SK-N-SH (cell line): ENCODE data around the gene STX18. TPM values are rescaled to one million over a fixed set of nuclear protein-coding genes. Genes with fewer than 3 reads are reported as not detected.
A peak's percentile ranks its signal among the peaks of the same experiment; 100 is the strongest.

Experiments
- CTCF ChIA-PET: fragments of 300-600, 350-600 bp; formaldehyde crosslinking; extraction: SDS; loops from one replicate; lab custom pipeline; 2021; lab: Yijun Ruan, JAX
- POLR2A ChIA-PET: fragments of 350-600 bp; sonication (Branson Sonifier 250); formaldehyde crosslinking; extraction: SDS; loops from one replicate; lab custom pipeline; 2020; ENCODE audit warnings: antibody characterized with exemption, inconsistent platforms; lab: Yijun Ruan, JAX
- DNase-seq: peaks from one replicate; pipeline ENCODE4 v3.0.0; 2012
- H2AFZ ChIP-seq: fragments of 200-600 bp; sonication (generic); 2 replicates; pipeline ENCODE4 v1.8.1; 2016; ENCODE audit warnings: antibody characterized with exemption, mild to moderate bottlenecking, low read depth
- H3F3A ChIP-seq: fragments of 200-600 bp; sonication (generic); replicated peaks from 2 replicates; pipeline ENCODE3; 2016; ENCODE audit warnings: antibody characterized with exemption, mild to moderate bottlenecking; ENCODE audit not compliant: insufficient read depth
- H3K27ac ChIP-seq, 2 experiments: fragments of 200-500 bp in 1 of 2; fragments of 200-600 bp in 1 of 2; sonication (Bioruptor generic) in 1 of 2; sonication (generic), shearing (Covaris generic) in 1 of 2; 2 replicates each; pipeline versions ENCODE4 v1.5.1 to v1.6.1; 2014 to 2016; ENCODE audit warnings: low read depth in 2 of 2, inconsistent platforms in 1 of 2, low read length in 1 of 2, mild to moderate bottlenecking in 1 of 2, mixed read lengths in 1 of 2
- H3K27me3 ChIP-seq: fragments of 200-600 bp; sonication (generic), shearing (Covaris generic); 2 replicates; pipeline ENCODE4 v1.6.1; 2016; ENCODE audit warnings: mixed run types; ENCODE audit not compliant: insufficient read depth
- H3K36me3 ChIP-seq, 2 experiments: fragments of 200-500 bp in 1 of 2; fragments of 200-600 bp in 1 of 2; sonication (Bioruptor generic) in 1 of 2; sonication (generic) in 1 of 2; replicated peaks in 1 of 2; 2 replicates each; pipeline versions ENCODE3 to v1.5.1; 2014 to 2016; ENCODE audit warnings: low read length in 1 of 2, mild to moderate bottlenecking in 1 of 2; ENCODE audit not compliant: insufficient read depth in 2 of 2, control insufficient read depth in 1 of 2
- H3K4me1 ChIP-seq, 2 experiments: fragments of 200-500 bp in 1 of 2; fragments of 200-600 bp in 1 of 2; sonication (Bioruptor generic) in 1 of 2; sonication (generic), shearing (Covaris generic) in 1 of 2; 2 replicates each; pipeline versions ENCODE4 v1.5.1 to v1.6.1; 2014 to 2016; ENCODE audit warnings: low read depth in 1 of 2, low read length in 1 of 2, mixed run types in 1 of 2; ENCODE audit not compliant: insufficient read depth in 2 of 2, control insufficient read depth in 1 of 2
- H3K4me2 ChIP-seq: fragments of 200-600 bp; sonication (generic), shearing (Covaris generic); 2 replicates; pipeline ENCODE4 v1.6.1; 2017; ENCODE audit warnings: mixed run types
- H3K4me3 ChIP-seq, 2 experiments: fragments of 200-500 bp in 1 of 2; fragments of 200-600 bp in 1 of 2; sonication (Bioruptor generic) in 1 of 2; sonication (generic), shearing (Covaris generic) in 1 of 2; 2 replicates each; pipeline versions ENCODE4 v1.5.1 to v1.8.1; 2014 to 2016; ENCODE audit warnings: low read depth in 2 of 2, inconsistent platforms in 1 of 2, low read length in 1 of 2, mild to moderate bottlenecking in 1 of 2, mixed read lengths in 1 of 2, moderate library complexity in 1 of 2
- H3K79me2 ChIP-seq: fragments of 200-600 bp; sonication (generic); 2 replicates; pipeline ENCODE4 v1.8.1; 2017; ENCODE audit warnings: mild to moderate bottlenecking; ENCODE audit not compliant: insufficient read depth
- H3K9ac ChIP-seq: fragments of 200-600 bp; sonication (generic); 2 replicates; pipeline ENCODE4 v1.6.1; 2017; ENCODE audit warnings: mixed run types
- H3K9me2 ChIP-seq: fragments of 200-600 bp; sonication (generic); 2 replicates; pipeline ENCODE4 v1.6.1; 2017; ENCODE audit warnings: mixed run types
- H3K9me3 ChIP-seq: fragments of 200-600 bp; sonication (generic); 2 replicates; pipeline ENCODE4 v1.6.1; 2017; ENCODE audit warnings: mixed run types, mild to moderate bottlenecking, moderate library complexity
- H4K20me1 ChIP-seq: fragments of 200-600 bp; sonication (generic); 2 replicates; pipeline ENCODE4 v1.6.1; 2017; ENCODE audit warnings: mild to moderate bottlenecking, mixed run types; ENCODE audit not compliant: insufficient read depth
- CHD2 ChIP-seq: fragments of 150-350 bp; IDR thresholded peaks from 2 replicates; pipeline ENCODE4 v1.6.1; 2018; ENCODE audit warnings: low read length; ENCODE audit not compliant: partially characterized antibody
- ELF1 ChIP-seq: IDR thresholded peaks from 2 replicates; pipeline ENCODE4 v1.4.0; 2012
- EP300 ChIP-seq, 2 experiments: IDR thresholded peaks; 2 replicates each; pipeline versions ENCODE4 v1.4.0 to v1.6.1; 2012; ENCODE audit warnings: borderline replicate concordance in 1 of 2, low read depth in 1 of 2, low read length in 1 of 2
- FOSL2 ChIP-seq: IDR thresholded peaks from 2 replicates; pipeline ENCODE4 v1.4.0; 2012; ENCODE audit warnings: low read depth, mild to moderate bottlenecking, moderate library complexity, borderline replicate concordance
- FOXM1 ChIP-seq: IDR thresholded peaks from 2 replicates; pipeline ENCODE4 v1.4.0; 2012; ENCODE audit warnings: low read depth, mild to moderate bottlenecking
- GATA2 ChIP-seq: sonication (generic); formaldehyde crosslinking; IDR thresholded peaks from 2 replicates; pipeline ENCODE4 v1.5.0; 2020; ENCODE audit warnings: mild to moderate bottlenecking, missing genetic modification reagents
- MEF2A ChIP-seq: IDR thresholded peaks from 2 replicates; pipeline ENCODE4 v1.4.0; 2012; ENCODE audit warnings: low read depth, borderline replicate concordance
- MXI1 ChIP-seq: IDR thresholded peaks from 2 replicates; pipeline ENCODE4 v1.6.1; 2012; ENCODE audit warnings: mild to moderate bottlenecking, low read depth, low read length, improper control_type of control experiment
- RFX5 ChIP-seq: IDR thresholded peaks from 2 replicates; pipeline ENCODE4 v1.6.1; 2012; ENCODE audit warnings: mild to moderate bottlenecking, improper control_type of control experiment, low read length
- SMC3 ChIP-seq: IDR thresholded peaks from 2 replicates; pipeline ENCODE4 v1.6.1; 2012; ENCODE audit warnings: low read depth, low read length, improper control_type of control experiment
- TEAD4 ChIP-seq: IDR thresholded peaks from 2 replicates; pipeline ENCODE4 v1.4.0; 2012; ENCODE audit warnings: mild to moderate bottlenecking, borderline replicate concordance; ENCODE audit not compliant: insufficient read depth
- WGBS: methylation state at CpG from one replicate; pipeline ENCODE4 v1.1.6; 2017; ENCODE audit warnings: low lambda C conversion rate; 5-methylcytosine and 5-hydroxymethylcytosine counted together
- polyA plus RNA-seq, 3 experiments: library from polyadenylated mRNA; depleted of rRNA; stranded (reverse); fragments of >200 nt; gene quantifications; 2 replicates each; pipeline ENCODE4 v1.2.3, GENCODE V29; 2012
- TF ChIP-seq, protein P1 (sequence below): fragments of 200-600 bp; sonication (generic); IDR thresholded peaks from 2 replicates; pipeline ENCODE4 v1.6.1; 2017; ENCODE audit warnings: antibody characterized with exemption, mild to moderate bottlenecking, moderate library complexity
- TF ChIP-seq, protein P2 (sequence below): fragments of 150-350 bp; IDR thresholded peaks from 2 replicates; pipeline ENCODE4 v1.6.1; 2017; ENCODE audit warnings: antibody characterized with exemption, low read length, low read depth, borderline replicate concordance
- TF ChIP-seq, protein P3 (sequence below): IDR thresholded peaks from 2 replicates; pipeline ENCODE4; 2012
- TF ChIP-seq, protein P4 (sequence below): IDR thresholded peaks from 2 replicates; pipeline ENCODE4 v1.4.0; 2012; ENCODE audit warnings: low read depth, borderline replicate concordance

STX18 gene
- polyA plus RNA-seq, 1 of the 3 experiments (the other 2 are of a cell fraction) = 17.3 TPM

DNA sequence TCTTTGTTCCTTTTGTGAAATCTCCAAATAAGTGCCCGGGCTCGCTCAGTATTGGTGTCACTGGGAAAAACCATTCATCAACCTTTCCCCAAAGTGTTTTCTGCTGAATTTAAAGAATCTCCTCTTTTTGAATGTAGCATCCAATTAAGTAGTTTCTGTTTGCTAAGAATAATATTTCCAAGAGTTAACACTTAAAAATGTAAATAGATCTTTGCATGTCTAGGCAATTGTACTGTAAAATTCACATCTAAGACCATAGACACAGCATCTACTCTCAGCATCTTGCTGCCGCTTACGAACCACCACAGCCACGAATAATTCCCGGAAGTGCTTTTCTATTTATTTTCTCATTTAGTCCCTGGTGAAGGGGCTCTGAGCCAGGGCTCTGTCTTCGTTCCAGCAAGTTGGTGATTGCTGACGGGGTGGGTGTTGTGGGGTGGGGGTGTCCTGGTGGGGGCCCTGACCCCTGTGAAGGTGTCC is 153.5 kb downstream of the STX18 start:
- Histone ChIP-seq H3K9me2 (no peaks in the 10 kb centered on the region), H3K4me1 (peaks cover 0 to 11% of the 10 kb centered on the region in 2 experiments; a peak in 1 of 4 replicates), H3K4me3 (no peak overlapping the region; a peak in 1 of 4 replicates), H2AFZ (no peak overlapping the region), H3F3A (no peaks in the 10 kb centered on the region), H3K4me2 (peak overlapping the region; percentile 98), H3K36me3 (no peaks in the 10 kb centered on the region), H3K9ac (no peak overlapping the region), H3K27ac (no peak overlapping the region), H3K9me3 (no peaks in the 10 kb centered on the region), H4K20me1 (no peaks in the 10 kb centered on the region), H3K27me3 (no peaks in the 10 kb centered on the region), H3K79me2 (no peaks in the 10 kb centered on the region)
- ChIA-PET POLR2A (no interaction called here), CTCF (interaction anchor here (0.8 to 1.0 kb wide), 2 partner anchors 43 to 92 kb away, joined by 3 read pairs; no protein-coding TSS in a partner anchor)
- TF ChIP-seq, protein P1, sequence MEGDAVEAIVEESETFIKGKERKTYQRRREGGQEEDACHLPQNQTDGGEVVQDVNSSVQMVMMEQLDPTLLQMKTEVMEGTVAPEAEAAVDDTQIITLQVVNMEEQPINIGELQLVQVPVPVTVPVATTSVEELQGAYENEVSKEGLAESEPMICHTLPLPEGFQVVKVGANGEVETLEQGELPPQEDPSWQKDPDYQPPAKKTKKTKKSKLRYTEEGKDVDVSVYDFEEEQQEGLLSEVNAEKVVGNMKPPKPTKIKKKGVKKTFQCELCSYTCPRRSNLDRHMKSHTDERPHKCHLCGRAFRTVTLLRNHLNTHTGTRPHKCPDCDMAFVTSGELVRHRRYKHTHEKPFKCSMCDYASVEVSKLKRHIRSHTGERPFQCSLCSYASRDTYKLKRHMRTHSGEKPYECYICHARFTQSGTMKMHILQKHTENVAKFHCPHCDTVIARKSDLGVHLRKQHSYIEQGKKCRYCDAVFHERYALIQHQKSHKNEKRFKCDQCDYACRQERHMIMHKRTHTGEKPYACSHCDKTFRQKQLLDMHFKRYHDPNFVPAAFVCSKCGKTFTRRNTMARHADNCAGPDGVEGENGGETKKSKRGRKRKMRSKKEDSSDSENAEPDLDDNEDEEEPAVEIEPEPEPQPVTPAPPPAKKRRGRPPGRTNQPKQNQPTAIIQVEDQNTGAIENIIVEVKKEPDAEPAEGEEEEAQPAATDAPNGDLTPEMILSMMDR = no peak
- TF ChIP-seq GATA2 (CRISPR knock-in tag) (no peak), FOXM1 (no peak), TEAD4 (no peak), CHD2 (no peak), SMC3 (no peak)
- TF ChIP-seq, protein P2, sequence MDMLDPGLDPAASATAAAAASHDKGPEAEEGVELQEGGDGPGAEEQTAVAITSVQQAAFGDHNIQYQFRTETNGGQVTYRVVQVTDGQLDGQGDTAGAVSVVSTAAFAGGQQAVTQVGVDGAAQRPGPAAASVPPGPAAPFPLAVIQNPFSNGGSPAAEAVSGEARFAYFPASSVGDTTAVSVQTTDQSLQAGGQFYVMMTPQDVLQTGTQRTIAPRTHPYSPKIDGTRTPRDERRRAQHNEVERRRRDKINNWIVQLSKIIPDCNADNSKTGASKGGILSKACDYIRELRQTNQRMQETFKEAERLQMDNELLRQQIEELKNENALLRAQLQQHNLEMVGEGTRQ = no peak
- DNase-seq = no peak
- 72% methylated on average over 7 of the region's 8 CpGs for WGBS

DNA sequence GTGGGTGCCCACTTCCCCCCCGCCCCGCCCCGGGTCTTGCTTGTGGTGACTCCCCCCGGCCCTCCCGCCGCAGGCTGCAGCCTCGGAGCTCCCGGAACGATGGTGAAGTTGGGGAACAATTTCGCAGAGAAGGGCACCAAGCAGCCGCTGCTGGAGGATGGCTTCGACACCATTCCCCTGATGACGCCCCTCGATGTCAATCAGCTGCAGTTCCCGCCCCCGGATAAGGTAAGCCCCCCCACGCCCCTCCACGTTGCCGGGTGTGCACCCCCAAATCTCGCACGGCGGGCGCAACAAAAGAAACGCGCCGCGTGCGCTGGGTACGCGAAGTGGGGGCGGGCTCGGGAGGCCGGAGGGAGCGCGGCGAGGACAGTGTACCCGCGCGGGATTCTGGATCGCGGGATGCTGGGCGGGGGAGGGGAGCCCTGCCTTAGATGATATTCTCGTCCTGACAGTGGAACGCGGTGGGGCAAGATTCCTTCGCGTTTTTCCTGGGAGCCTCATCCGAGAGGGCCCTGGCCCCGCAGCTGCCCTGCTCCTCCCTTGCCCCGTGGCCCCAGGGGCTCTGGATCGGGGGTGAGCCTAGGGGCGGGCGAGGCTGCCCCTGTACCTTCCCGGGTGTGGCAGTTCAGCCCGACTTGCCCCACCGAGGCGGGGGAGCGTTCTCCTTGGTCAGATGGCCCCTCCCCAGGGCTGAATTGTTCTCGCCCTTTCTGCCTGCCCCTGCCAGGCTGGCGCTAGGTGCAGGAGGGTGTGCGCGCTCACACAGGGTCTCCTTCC is 154.1 kb downstream of the STX18 start:
- Histone ChIP-seq H3K9me2 (no peaks in the 10 kb centered on the region), H3K79me2 (no peaks in the 10 kb centered on the region), H3K9ac (no peak overlapping the region), H3K9me3 (no peaks in the 10 kb centered on the region), H3K27me3 (peaks cover 5% of the 10 kb centered on the region), H3K4me3 (peak overlapping the region; percentile 56 to 70), H2AFZ (no peak overlapping the region), H3F3A (no peaks in the 10 kb centered on the region), H3K4me2 (peak overlapping the region; percentile 98), H3K27ac (no peak overlapping the region), H3K4me1 (peaks cover 0 to 11% of the 10 kb centered on the region in 2 experiments; a peak in 1 of 4 replicates), H3K36me3 (no peaks in the 10 kb centered on the region), H4K20me1 (no peaks in the 10 kb centered on the region)
- CTCF ChIA-PET = interaction anchor here (0.7 to 3.8 kb wide), 9 partner anchors 9 to 136 kb away, joined by 3 to 13 read pairs (median 3); no protein-coding TSS in a partner anchor
- TF ChIP-seq MXI1 (no peak), TEAD4 (no peak), FOSL2 (no peak), RFX5 (no peak), MEF2A (no peak), ELF1 (no peak), EP300 (IDR thresholded peaks at IDR 0.05; ENCODE audit: borderline replicate concordance in 1 of 2, low read depth in 1 of 2, low read length in 1 of 2) (no peak), SMC3 (no peak)
- TF ChIP-seq, protein P3, sequence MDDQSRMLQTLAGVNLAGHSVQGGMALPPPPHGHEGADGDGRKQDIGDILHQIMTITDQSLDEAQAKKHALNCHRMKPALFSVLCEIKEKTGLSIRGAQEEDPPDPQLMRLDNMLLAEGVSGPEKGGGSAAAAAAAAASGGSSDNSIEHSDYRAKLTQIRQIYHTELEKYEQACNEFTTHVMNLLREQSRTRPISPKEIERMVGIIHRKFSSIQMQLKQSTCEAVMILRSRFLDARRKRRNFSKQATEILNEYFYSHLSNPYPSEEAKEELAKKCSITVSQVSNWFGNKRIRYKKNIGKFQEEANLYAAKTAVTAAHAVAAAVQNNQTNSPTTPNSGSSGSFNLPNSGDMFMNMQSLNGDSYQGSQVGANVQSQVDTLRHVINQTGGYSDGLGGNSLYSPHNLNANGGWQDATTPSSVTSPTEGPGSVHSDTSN = no peak
- TF ChIP-seq, protein P4, sequence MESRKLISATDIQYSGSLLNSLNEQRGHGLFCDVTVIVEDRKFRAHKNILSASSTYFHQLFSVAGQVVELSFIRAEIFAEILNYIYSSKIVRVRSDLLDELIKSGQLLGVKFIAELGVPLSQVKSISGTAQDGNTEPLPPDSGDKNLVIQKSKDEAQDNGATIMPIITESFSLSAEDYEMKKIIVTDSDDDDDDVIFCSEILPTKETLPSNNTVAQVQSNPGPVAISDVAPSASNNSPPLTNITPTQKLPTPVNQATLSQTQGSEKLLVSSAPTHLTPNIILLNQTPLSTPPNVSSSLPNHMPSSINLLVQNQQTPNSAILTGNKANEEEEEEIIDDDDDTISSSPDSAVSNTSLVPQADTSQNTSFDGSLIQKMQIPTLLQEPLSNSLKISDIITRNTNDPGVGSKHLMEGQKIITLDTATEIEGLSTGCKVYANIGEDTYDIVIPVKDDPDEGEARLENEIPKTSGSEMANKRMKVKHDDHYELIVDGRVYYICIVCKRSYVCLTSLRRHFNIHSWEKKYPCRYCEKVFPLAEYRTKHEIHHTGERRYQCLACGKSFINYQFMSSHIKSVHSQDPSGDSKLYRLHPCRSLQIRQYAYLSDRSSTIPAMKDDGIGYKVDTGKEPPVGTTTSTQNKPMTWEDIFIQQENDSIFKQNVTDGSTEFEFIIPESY = no peak
- POLR2A ChIA-PET = interaction anchor here (0.6 to 1.1 kb wide), 4 partner anchors 8 to 19 kb away, joined by 3 to 4 read pairs (median 3); no protein-coding TSS in a partner anchor
- peak; percentile 76 for DNase-seq
- WGBS = 30% methylated on average over 27 of the region's 62 CpGs
